Osteocyte (in vitro differentiated cells): ENCODE results near the gene NUP205. TPM values are rescaled to one million over a fixed set of nuclear protein-coding genes. Genes with fewer than 3 reads are reported as not detected.

ENCODE experiments used
- DNase-seq: peaks from one replicate; pipeline ENCODE4 v3.0.0; 2021; ENCODE audit warnings: mixed read lengths; ENCODE audit not compliant: unreplicated experiment; ENCODE audit errors: extremely low spot score
- H3K27ac Mint-ChIP-seq: one replicate; pipeline ENCODE4 v1.8.0; 2021; ENCODE audit warnings: mild to moderate bottlenecking, mixed read lengths; ENCODE audit not compliant: unreplicated experiment
- H3K27me3 Mint-ChIP-seq: one replicate; pipeline ENCODE4 v1.8.0; 2021; ENCODE audit warnings: mixed read lengths; ENCODE audit not compliant: unreplicated experiment
- H3K36me3 Mint-ChIP-seq: one replicate; pipeline ENCODE4 v1.8.0; 2021; ENCODE audit warnings: mixed read lengths; ENCODE audit not compliant: unreplicated experiment
- H3K4me1 Mint-ChIP-seq: one replicate; pipeline ENCODE4 v1.8.0; 2021; ENCODE audit warnings: mixed read lengths; ENCODE audit not compliant: unreplicated experiment
- H3K4me3 Mint-ChIP-seq: one replicate; pipeline ENCODE4 v1.8.0; 2021; ENCODE audit warnings: mild to moderate bottlenecking, moderate library complexity, mixed read lengths; ENCODE audit not compliant: unreplicated experiment
- H3K9me3 Mint-ChIP-seq: one replicate; pipeline ENCODE4 v1.8.0; 2021; ENCODE audit warnings: mixed read lengths; ENCODE audit not compliant: unreplicated experiment
- CTCF ChIP-seq: fragments of 200-600 bp; sonication (generic); IDR thresholded peaks from 2 replicates; pipeline ENCODE4 v1.5.0; 2021; ENCODE audit warnings: antibody characterized with exemption, mild to moderate bottlenecking, moderate library complexity
- total RNA-seq: library from RNA; stranded (reverse); gene quantifications from 2 replicates; pipeline ENCODE4 v1.2.1, GENCODE V29; 2021

NUP205 gene
- total RNA-seq, 1 donor from 2014 or later, result 31.0 TPM

GRCh38 chr7:135597926-135598305 lies 40.2 kb downstream of the NUP205 start:
- Mint-ChIP-seq H3K36me3 (peaks cover 16% of the 10 kb centered on the region), H3K27me3 (no peaks in the 10 kb centered on the region), H3K4me1 (no peaks in the 10 kb centered on the region), H3K27ac (no peak overlapping the region), H3K4me3 (no peak overlapping the region), H3K9me3 (no peaks in the 10 kb centered on the region)
- DNase-seq, result no peak
- no peak for TF ChIP-seq CTCF

- no peaks in the 10 kb centered on the region for H3K9me3 Mint-ChIP-seq
- H3K4me3 Mint-ChIP-seq, result no peak overlapping the region
- H3K27ac Mint-ChIP-seq, result no peak overlapping the region
- H3K36me3 Mint-ChIP-seq, result peaks cover 14% of the 10 kb centered on the region
- no peak for TF ChIP-seq CTCF
- H3K27me3 Mint-ChIP-seq, result no peaks in the 10 kb centered on the region
- H3K4me1 Mint-ChIP-seq, result no peaks in the 10 kb centered on the region
- no peak for DNase-seq
These were observed 41.8 kb downstream of the NUP205 start for GRCh38 chr7:135599471-135599870.

GRCh38 chr7:135600226-135600625 lies 42.5 kb downstream of the NUP205 start:
- TF ChIP-seq CTCF, result no peak

GRCh38 chr7:135601182-135601581 lies 43.5 kb downstream of the NUP205 start:
- H3K4me1 Mint-ChIP-seq, result no peaks in the 10 kb centered on the region
- no peaks in the 10 kb centered on the region for H3K27me3 Mint-ChIP-seq
- H3K27ac Mint-ChIP-seq, result no peak overlapping the region
- DNase-seq, result no peak
- no peak for TF ChIP-seq CTCF
- H3K36me3 Mint-ChIP-seq, result peaks cover 11% of the 10 kb centered on the region
- H3K4me3 Mint-ChIP-seq, result no peak overlapping the region
- H3K9me3 Mint-ChIP-seq, result no peaks in the 10 kb centered on the region

More at GRCh38 chr7:135600226-135600625, 42.5 kb downstream of the NUP205 start:
- Mint-ChIP-seq H3K4me1 (no peaks in the 10 kb centered on the region), H3K27me3 (no peaks in the 10 kb centered on the region), H3K4me3 (no peak overlapping the region), H3K27ac (no peak overlapping the region), H3K9me3 (no peaks in the 10 kb centered on the region), H3K36me3 (peaks cover 14% of the 10 kb centered on the region)
- no peak for DNase-seq

GRCh38 chr7:135602304-135602703 lies 44.6 kb downstream of the NUP205 start:
- peaks cover 20% of the 10 kb centered on the region for H3K36me3 Mint-ChIP-seq
- DNase-seq, result no peak
- TF ChIP-seq CTCF, result no peak
- no peak overlapping the region for H3K27ac Mint-ChIP-seq
- H3K27me3 Mint-ChIP-seq, result no peaks in the 10 kb centered on the region
- no peaks in the 10 kb centered on the region for H3K9me3 Mint-ChIP-seq
- H3K4me3 Mint-ChIP-seq, result no peak overlapping the region
- H3K4me1 Mint-ChIP-seq, result no peaks in the 10 kb centered on the region
